Urinary bladder (tissue), 4 donors: ENCODE results near the gene LUC7L3. TPM values are rescaled to one million over a fixed set of nuclear protein-coding genes. Genes with fewer than 3 reads are reported as not detected.

ENCODE experiments used
- DNase-seq: peaks from one replicate; pipeline ENCODE4 v3.0.0-alpha.2; 2015; ENCODE audit errors: extremely low spot score
- H3K27ac ChIP-seq: one replicate; pipeline ENCODE4 v1.5.1; 2013; ENCODE audit warnings: low read depth, mild to moderate bottlenecking, moderate library complexity
- H3K36me3 ChIP-seq: one replicate; pipeline ENCODE4 v1.6.1; 2013; ENCODE audit warnings: mild to moderate bottlenecking, moderate library complexity; ENCODE audit not compliant: insufficient read depth
- H3K4me1 ChIP-seq: one replicate; pipeline ENCODE4 v1.6.1; 2013; ENCODE audit warnings: mild to moderate bottlenecking, moderate library complexity; ENCODE audit not compliant: insufficient read depth
- H3K4me3 ChIP-seq: one replicate; pipeline ENCODE4 v1.5.1; 2013; ENCODE audit warnings: low read depth, low read length
- WGBS: extraction: QIAGEN DNeasy Blood & Tissue Kit; methylation state at CpG from one replicate; pipeline ENCODE4 v1.1.7; 2013; 5-methylcytosine and 5-hydroxymethylcytosine counted together
- polyA plus RNA-seq: library from polyadenylated mRNA; stranded (reverse); fragments of 200-250 nt; gene quantifications from one replicate; pipeline ENCODE4 v1.2.3, GENCODE V29; 2013
- total RNA-seq: library from RNA; depleted of rRNA; stranded (reverse); fragments of >200 nt; gene quantifications from one replicate; pipeline ENCODE4 v1.2.3, GENCODE V29; 2014
- donor health status: healthy with polysubstance abuse.
- donor health status: healthy.

The LUC7L3 gene
- total and polyA plus RNA-seq, 2 donors = 69.7 to 129 TPM

DNA sequence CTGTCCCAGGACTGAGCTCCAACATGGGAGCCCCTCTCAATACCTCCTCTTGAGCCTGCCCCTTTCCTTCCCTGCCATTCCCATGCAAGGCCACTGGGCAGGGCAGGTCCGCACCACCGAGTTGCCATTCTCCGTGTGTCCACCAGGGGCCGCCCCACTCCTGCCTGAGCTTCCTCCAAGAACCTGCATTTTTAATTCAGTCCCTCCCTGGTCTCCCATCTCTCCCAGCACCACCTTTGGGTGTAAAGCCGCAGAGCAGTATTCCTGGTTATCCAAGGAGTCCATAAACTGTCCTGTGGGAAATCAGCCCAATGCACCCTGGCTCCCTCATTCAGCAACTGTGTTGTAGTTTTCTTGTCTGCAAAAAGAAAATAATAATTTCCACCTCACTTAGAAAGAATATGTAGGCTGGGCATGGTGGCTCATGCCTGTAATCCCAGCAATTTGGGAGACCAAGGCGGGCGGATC is 63.8 kb downstream of the LUC7L3 start:
- Histone ChIP-seq H3K27ac (no peak overlapping the region), H3K4me3 (no peak overlapping the region), H3K36me3 (no peaks in the 10 kb centered on the region), H3K4me1 (no peaks in the 10 kb centered on the region)
- WGBS = 24% methylated on average over 7 of the region's 7 CpGs
- peak; percentile 40 for DNase-seq

DNA sequence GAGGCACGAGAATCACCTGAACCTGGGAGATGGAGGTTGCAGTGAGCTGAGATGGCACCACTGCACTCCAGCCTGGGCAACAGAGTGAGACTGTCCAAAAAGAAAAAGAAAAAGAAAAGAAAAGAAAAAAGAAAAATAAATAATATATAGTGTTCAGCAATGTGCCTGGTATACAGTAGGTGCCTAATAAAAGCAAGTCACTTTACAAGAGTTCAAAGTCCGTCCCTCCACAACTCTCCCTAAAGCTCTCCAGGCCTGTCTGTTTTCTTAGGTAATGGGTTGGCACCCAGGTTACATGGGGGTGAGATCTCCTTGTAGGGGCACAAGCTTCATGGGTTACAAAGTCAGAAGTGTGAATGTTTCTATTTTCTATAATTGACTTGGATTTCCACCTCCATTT is 64.5 kb downstream of the LUC7L3 start:
- DNase-seq = no peak
- H3K4me1 ChIP-seq = no peaks in the 10 kb centered on the region
- H3K36me3 ChIP-seq = no peaks in the 10 kb centered on the region
- H3K27ac ChIP-seq = no peak overlapping the region
- no peak overlapping the region for H3K4me3 ChIP-seq
- WGBS = 91% methylated on average over 2 of the region's 2 CpGs

DNA sequence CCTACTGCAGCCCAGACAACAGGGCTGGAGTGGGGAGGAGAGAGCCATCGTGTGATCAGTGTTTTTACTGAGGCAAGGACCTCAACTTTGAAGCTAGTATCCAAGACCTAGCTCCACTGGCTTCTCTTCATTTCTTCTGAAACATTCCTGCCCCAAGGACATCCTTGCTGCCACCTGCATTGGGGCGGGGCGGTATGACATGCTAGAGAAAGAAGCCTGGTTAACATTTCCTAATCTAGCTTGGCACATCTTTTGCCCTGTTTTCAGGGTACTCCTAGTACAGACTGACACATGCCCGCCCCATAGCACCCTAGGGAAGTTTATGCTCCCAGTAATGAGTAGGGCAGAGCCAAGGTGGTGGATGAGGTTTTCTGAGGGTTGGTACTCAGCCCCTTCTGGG is 65.7 kb downstream of the LUC7L3 start:
- no peaks in the 10 kb centered on the region for H3K36me3 ChIP-seq
- H3K4me1 ChIP-seq = no peaks in the 10 kb centered on the region
- no peak for DNase-seq
- no peak overlapping the region for H3K27ac ChIP-seq
- WGBS = 62% methylated on average over 4 of the region's 4 CpGs
- no peak overlapping the region for H3K4me3 ChIP-seq

DNA sequence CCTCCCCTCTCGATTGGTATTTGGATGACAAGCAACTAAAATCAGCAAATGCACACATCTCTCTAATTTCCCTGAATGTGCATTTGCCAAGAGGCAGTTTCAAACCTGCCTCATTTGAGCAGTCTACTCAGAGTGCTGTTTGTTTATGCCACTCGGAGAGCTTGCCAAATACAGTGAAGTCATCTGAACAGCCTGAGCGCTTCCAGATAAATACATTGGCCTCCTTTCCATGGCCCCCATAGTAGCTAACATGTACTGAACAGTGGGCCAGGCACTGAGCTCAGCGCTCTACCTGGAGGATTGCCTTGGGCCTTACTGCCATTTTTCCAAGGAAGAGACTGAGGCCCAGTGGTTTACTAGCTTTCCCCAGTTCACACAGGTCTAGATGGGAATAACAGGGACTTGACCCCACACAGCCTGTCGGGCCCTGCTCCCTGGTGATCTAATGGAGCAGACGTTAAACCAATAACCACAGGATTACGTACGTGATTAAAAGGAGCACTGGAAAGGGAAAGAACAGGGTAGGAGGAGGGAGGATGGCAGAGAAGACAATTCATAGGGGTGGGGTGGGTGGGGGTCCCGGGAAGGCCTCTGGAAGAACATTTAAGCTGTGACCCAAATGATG is 66.7 kb downstream of the LUC7L3 start:
- Histone ChIP-seq H3K27ac (peak overlapping the region; percentile 58), H3K36me3 (no peaks in the 10 kb centered on the region), H3K4me3 (no peak overlapping the region), H3K4me1 (no peaks in the 10 kb centered on the region)
- WGBS = 34% methylated on average over 9 of the region's 9 CpGs
- peak; percentile 72 for DNase-seq

DNA sequence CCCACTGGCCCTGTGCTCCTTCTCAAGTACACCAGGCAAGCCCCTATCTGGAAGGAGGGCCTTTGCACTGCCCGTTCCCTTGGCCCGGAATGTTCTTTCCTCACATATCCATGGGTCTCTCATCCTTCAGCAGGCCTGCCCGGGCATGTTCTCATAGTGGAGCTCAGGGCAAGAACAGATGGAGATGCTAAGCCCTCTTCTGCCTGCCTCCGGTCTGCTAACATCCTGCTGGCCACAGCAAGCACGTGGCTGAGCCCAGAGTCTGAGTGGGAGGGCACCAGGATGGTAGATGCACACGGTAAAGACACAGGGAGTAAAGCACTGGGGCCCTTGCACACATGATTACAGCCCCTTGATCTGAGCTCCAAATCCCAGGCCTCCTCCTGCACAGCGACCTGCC is 67.7 kb downstream of the LUC7L3 start:
- Histone ChIP-seq H3K27ac (no peak overlapping the region), H3K4me3 (no peak overlapping the region), H3K36me3 (no peaks in the 10 kb centered on the region), H3K4me1 (no peaks in the 10 kb centered on the region)
- WGBS = 84% methylated on average over 7 of the region's 7 CpGs
- no peak for DNase-seq

DNA sequence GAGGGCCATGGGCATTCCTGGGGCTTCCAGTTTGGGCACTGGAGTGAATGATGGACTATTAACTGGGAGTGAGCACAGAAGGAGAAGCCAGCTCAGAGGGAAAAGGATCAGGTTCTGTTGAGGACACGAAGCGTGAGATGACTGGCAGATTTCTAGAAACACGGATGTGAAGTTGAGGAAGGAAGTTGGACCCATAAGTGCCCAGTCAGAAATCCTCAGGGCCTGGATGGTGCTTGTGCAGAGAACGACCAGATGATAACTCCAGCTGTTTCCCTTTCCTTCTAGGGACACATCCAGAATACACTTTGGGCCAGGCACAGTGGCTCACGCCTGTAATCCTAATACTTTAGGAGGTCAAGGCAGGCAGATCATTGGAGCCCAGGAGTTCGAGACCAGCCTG is 71.2 kb downstream of the LUC7L3 start:
- no peaks in the 10 kb centered on the region for H3K36me3 ChIP-seq
- WGBS = 73% methylated on average over 6 of the region's 6 CpGs

DNA sequence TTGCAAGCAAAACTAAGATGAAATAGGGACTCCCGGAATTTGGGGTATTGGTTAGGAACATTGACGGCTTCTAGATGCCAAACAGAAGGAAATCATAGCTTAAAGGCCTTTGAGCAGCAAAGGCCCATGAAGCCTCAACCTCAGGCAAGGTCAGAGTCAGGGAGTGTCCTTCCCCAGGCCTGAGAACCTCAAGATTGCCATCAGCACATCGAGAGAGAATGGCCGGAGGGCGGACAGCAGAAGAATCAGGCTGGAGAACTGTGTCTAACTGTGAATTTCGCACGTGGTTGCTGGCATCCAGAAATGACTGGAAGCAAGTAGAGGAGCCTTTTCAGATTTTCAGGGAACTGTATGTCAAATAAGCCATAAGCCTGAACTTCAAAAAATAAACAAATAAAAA is 72.7 kb downstream of the LUC7L3 start:
- no peaks in the 10 kb centered on the region for H3K36me3 ChIP-seq
- 90% methylated on average over 7 of the region's 7 CpGs for WGBS
- H3K4me1 ChIP-seq = no peaks in the 10 kb centered on the region
- no peak overlapping the region for H3K4me3 ChIP-seq
- H3K27ac ChIP-seq = no peak overlapping the region
- no peak for DNase-seq

More for the DNA sequence above, 71.2 kb downstream of the LUC7L3 start:
- Histone ChIP-seq H3K27ac (no peak overlapping the region), H3K4me3 (no peak overlapping the region), H3K4me1 (no peaks in the 10 kb centered on the region)
- no peak for DNase-seq

DNA sequence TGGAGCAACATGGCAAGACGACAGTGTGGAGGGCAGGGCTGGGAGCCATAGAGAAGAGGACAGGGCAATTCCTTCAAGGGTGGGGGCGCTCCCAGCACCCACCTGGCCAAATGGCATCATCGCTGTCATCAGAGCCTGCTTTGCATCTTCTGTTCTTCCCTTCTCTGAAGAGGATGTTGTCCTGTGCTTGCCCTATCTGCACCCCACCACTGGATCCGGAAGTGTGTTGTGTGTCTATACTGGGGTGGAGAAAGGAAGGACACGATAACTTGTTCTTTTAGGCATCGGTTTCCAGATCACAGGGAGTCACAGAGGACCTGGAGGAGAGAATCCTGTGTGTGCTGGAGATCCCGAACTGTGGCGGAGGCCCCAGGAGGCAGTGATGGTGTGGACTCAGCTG is 73.6 kb downstream of the LUC7L3 start:
- no peak for DNase-seq
- Histone ChIP-seq H3K4me3 (no peak overlapping the region), H3K27ac (no peak overlapping the region), H3K4me1 (no peaks in the 10 kb centered on the region), H3K36me3 (no peaks in the 10 kb centered on the region)
- WGBS = 93% methylated on average over 8 of the region's 8 CpGs

DNA sequence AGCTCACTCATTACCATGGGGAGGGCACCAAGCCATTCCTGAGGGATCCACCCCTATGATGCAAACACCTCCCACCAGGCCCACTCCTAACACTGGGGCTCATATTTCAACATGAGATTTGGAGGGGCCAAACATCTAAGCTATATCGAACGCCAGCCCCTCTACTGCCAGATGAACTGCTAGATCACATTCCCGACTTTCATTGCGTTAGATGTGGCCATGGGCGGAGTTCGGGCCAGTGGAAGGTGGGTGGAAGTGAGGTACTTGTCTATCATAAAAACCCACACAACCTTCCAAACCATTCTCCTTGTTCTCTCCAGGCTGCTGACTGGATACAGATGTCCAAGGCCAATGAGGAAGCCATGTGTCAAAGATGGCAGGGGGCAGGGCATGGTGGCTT is 75.0 kb downstream of the LUC7L3 start:
- 76% methylated on average over 6 of the region's 6 CpGs for WGBS
- Histone ChIP-seq H3K4me1 (no peaks in the 10 kb centered on the region), H3K36me3 (no peaks in the 10 kb centered on the region), H3K27ac (no peak overlapping the region), H3K4me3 (no peak overlapping the region)
- DNase-seq = no peak

DNA sequence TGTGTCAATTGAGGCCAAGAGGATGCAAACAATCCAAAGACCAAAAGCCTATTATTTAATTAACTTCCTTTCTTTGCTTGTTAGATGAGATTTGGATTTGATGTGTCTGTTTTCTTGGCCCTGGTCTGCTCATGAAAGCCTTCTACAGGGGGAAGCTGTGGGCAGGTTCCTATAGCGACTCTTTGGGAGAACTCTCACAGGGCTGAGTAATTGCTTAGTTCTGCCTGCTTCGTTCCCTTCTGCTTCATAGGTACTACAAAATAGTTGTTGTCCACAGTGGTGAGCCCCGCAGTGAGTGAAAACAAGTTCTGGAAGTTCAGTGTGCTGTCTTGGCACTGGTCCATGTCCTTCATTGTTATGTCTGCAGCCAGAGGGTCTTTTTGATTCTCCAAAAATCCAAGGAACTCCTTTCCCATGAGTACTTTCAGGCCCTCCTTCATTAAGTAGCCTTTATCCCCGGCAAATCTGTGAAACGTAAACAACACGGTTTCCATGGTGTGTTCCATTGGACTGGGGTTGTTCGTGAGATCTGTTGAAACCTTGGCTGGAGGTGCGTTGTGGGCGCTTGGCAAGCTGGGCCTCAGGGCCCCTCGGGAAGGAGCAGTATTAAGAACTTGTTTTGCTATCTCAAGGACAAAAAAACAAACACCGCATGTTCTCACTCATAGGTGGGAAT is 77.9 kb downstream of the LUC7L3 start:
- Histone ChIP-seq H3K36me3 (no peaks in the 10 kb centered on the region), H3K4me3 (no peak overlapping the region), H3K4me1 (no peaks in the 10 kb centered on the region), H3K27ac (no peak overlapping the region)
- WGBS = 37% methylated on average over 11 of the region's 11 CpGs
- DNase-seq = no peak

DNA sequence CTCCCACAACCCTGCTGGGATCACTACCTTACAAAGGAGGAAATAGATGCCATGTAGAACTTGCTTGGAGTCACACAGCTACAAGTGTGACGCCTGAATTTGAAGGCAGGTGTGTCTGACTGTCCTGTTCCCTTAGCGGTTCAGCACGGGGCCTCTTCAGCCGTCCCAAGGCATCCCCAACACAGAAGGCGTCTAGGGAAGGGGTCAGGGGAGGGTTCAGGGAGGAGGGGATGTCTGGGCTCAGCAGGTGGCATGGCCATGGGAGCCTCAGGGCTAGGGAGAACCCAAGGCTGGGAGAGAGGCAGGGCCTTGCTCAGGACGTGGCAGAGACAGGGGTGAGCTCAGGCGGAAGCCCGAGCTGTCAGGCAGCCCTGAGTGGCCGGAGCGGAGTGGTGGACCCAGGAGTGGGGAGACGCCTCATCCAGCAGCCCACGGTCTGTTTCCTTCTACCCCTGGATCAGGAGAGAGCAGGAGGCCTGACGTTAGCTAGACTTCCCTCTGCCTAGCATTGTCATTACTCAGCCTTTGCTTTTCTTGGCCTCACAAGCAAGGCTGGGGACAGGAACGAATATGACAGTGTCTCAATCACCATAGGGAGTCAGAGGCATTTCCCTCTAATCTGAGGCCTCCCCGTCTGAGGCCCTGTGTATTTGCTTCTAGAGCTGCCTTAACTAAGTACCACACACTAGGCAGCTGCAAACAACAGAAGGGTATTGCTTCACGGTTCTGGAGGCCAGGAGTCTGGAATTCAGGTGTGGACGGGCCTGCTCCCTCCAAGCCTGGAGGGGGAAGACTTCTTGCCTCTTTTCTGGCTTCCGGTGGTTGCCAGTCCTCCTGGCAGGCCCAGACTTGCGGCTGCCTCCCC is 79.3 kb downstream of the LUC7L3 start:
- H3K4me1 ChIP-seq = no peaks in the 10 kb centered on the region
- H3K27ac ChIP-seq = peak overlapping the region; percentile 11
- no peak overlapping the region for H3K4me3 ChIP-seq
- no peaks in the 10 kb centered on the region for H3K36me3 ChIP-seq
- WGBS = 90% methylated on average over 19 of the region's 19 CpGs
- peak; percentile 25 for DNase-seq

DNA sequence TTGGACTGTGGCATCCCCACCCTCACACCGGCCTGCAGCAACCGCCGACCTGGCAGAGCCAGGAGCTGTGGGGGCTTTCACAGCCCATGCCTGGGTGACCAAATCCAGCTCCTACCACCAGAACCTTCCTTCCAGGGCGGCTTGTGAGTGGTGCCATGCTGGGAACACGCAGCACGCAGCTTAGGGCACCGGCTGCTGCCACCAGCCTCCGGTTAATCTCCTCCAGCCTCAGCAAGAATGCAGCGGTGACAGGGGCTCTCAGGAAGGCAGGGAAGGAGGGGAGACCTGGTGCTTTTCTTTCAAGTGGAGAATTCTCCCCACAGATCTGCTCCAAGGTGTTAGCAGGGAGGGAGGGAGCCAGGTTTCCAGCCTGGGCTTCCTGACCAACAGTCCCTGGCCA is 80.2 kb downstream of the LUC7L3 start:
- no peak for DNase-seq
- 82% methylated on average over 9 of the region's 9 CpGs for WGBS
- Histone ChIP-seq H3K27ac (no peak overlapping the region), H3K4me3 (no peak overlapping the region), H3K4me1 (no peaks in the 10 kb centered on the region), H3K36me3 (no peaks in the 10 kb centered on the region)

DNA sequence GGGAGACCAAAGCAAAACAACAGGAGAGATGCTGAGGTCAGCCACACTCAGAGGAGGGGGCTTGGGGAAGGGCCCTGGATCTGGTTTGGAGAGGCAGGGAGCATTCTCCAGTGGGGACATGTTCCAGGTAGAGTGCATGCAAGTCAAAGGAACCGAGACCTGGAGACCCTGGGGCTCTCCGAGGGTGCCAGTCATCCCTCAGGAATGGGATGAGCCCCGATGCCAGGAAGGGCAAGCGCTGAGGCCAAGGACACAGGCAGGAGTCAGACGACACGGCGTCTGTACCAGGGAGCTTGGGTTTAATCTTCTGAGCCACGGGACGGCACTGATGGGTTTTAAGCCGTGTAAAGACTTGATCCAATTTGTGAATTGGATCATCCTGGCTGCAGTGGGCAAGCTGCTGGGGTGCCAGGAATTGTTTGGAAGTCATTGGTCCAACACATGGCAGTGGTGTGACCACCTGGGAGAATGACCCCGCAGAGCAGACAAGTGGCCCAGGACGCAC is 80.8 kb downstream of the LUC7L3 start:
- Histone ChIP-seq H3K36me3 (no peaks in the 10 kb centered on the region), H3K4me3 (no peak overlapping the region), H3K27ac (no peak overlapping the region), H3K4me1 (no peaks in the 10 kb centered on the region)
- WGBS = 92% methylated on average over 12 of the region's 12 CpGs
- no peak for DNase-seq
